ENCODE results near the gene STXBP1. TPM values are rescaled to one million over a fixed set of nuclear protein-coding genes. Genes with fewer than 3 reads are reported as not detected.

STXBP1 gene
- total RNA-seq, 1 donor = 19.9 TPM

DNA sequence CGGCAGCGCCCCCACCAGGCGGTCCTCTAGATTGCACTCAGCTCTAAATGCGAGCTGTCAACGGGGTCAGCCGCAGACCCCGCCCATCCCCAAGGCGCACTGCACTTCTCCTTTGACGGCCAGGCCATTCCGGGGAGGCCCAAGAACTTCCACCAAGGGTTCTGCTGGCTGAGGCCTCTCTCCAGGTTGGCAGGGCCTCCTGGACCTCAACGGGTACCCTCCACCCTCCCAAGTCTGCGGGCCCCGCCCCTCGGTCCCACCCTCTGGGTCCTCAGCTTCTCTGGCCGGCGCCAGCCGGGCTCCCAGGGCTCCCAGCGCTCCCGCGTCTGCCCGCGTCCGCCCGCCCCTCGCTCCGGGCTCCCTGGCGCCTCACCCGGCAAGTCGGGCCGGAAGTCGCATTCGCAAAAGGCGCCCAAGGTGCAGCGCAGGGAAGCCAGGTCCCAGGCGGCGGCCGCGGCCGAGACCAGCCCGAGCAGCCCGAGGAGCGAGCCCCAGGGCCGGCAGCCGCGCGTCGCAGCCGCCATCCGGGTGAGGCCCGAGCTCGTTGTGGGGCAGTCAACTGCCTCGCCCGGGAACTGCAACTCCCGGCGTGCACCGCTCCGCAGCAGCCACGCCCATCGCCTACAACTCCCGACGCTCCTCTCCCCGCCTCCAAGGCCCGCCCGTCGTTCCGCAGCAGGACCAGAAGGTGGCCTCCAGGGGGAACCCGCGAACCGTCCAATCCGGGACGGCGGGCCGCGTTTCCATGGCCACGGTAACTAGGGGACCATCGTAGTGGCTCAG, 122.9 kb downstream of the STXBP1 start, which contains the start of gene TOR2A:
Gene TOR2A (minus strand): TSS at position 548 of the 783 bp plus-strand sequence. CDS start 24 bp downstream, at position 524.
- Histone ChIP-seq H3K27ac (ENCODE audit: low read depth, low read length) (peak within 1 kb of the TSS; percentile 50), H2AFZ (ENCODE audit: low read length) (peak within 1 kb of the TSS; percentile 80), H3K27me3 (ENCODE audit: insufficient read depth, low read length) (no peaks in the 10 kb centered on the region), H3K36me3 (ENCODE audit: insufficient read depth, low read length) (peaks cover 6% of the 10 kb centered on the region), H3K9me3 (ENCODE audit: low read depth, low read length) (no peaks in the 10 kb centered on the region), H3K4me2 (ENCODE audit: insufficient read depth, low read length) (peak within 1 kb of the TSS; percentile 79), H3K4me1 (ENCODE audit: insufficient read depth, low read length) (peaks cover 10% of the 10 kb centered on the region), H3K79me2 (ENCODE audit: insufficient read depth, low read length) (peaks cover 4% of the 10 kb centered on the region), H3K4me3 (ENCODE audit: insufficient read depth, low read length) (peak within 1 kb of the TSS; percentile 80), H4K20me1 (ENCODE audit: insufficient read depth, low read length) (no peaks in the 10 kb centered on the region)
- TF ChIP-seq CTCF (IDR thresholded peaks at IDR 0.05; ENCODE audit: extremely low read depth, low read depth, low read length) = peak; percentile 91
- peak; percentile 100 for DNase-seq (ENCODE audit: insufficient read length, low spot score, missing footprints)

- H2AFZ ChIP-seq (ENCODE audit: low read length) = no peak overlapping the region
- peaks cover 4% of the 10 kb centered on the region for H3K79me2 ChIP-seq (ENCODE audit: insufficient read depth, low read length)
- no peaks in the 10 kb centered on the region for H3K27me3 ChIP-seq (ENCODE audit: insufficient read depth, low read length)
- H3K4me2 ChIP-seq (ENCODE audit: insufficient read depth, low read length) = peak overlapping the region; percentile 40
- H3K9me3 ChIP-seq (ENCODE audit: low read depth, low read length) = no peaks in the 10 kb centered on the region
- peak overlapping the region; percentile 4 for H3K27ac ChIP-seq (ENCODE audit: low read depth, low read length)
- no peak overlapping the region for H3K4me3 ChIP-seq (ENCODE audit: insufficient read depth, low read length)
- DNase-seq (ENCODE audit: insufficient read length, low spot score, missing footprints) = no peak
- TF ChIP-seq CTCF (IDR thresholded peaks at IDR 0.05; ENCODE audit: extremely low read depth, low read depth, low read length) = no peak
- H4K20me1 ChIP-seq (ENCODE audit: insufficient read depth, low read length) = no peaks in the 10 kb centered on the region
- H3K36me3 ChIP-seq (ENCODE audit: insufficient read depth, low read length) = peaks cover 6% of the 10 kb centered on the region
- H3K4me1 ChIP-seq (ENCODE audit: insufficient read depth, low read length) = peaks cover 14% of the 10 kb centered on the region
Observed at GRCh38 chr9:127735530-127736185, 123.6 kb downstream of the STXBP1 start.

DNA sequence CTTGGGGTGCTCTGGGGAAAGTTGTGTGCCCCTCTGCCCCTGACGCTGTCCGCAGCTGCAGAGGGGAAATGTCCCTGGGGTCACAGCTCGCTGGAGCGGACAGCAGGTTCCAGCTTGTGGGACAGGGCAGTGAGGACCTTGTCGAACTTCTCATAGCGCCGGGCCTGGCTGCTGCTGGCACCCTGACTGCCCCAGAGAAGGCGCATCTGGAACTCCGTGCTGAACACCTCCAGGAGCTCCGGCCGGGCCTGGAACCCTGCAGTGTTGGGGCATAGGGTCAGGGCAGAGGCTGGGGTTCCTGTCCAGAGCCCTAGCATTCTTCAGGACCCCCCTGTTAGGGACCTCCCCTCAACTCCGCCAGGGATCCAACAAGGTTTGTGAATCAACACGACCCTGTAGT, 126.6 kb downstream of the STXBP1 start:
- Histone ChIP-seq H3K27me3 (ENCODE audit: insufficient read depth, low read length) (no peaks in the 10 kb centered on the region), H2AFZ (ENCODE audit: low read length) (no peak overlapping the region), H3K79me2 (ENCODE audit: insufficient read depth, low read length) (peaks cover 4% of the 10 kb centered on the region), H3K4me2 (ENCODE audit: insufficient read depth, low read length) (no peak overlapping the region), H3K4me1 (ENCODE audit: insufficient read depth, low read length) (peaks cover 18% of the 10 kb centered on the region), H3K27ac (ENCODE audit: low read depth, low read length) (no peak overlapping the region), H4K20me1 (ENCODE audit: insufficient read depth, low read length) (no peaks in the 10 kb centered on the region), H3K9me3 (ENCODE audit: low read depth, low read length) (no peaks in the 10 kb centered on the region), H3K36me3 (ENCODE audit: insufficient read depth, low read length) (no peaks in the 10 kb centered on the region), H3K4me3 (ENCODE audit: insufficient read depth, low read length) (no peak overlapping the region)
- no peak for DNase-seq (ENCODE audit: insufficient read length, low spot score, missing footprints)
- no peak for TF ChIP-seq CTCF (IDR thresholded peaks at IDR 0.05; ENCODE audit: extremely low read depth, low read depth, low read length)
